Gastroesophageal sphincter (tissue), 4 donors: Measurements from ENCODE around the gene PLOD2. TPM values are rescaled to one million over a fixed set of nuclear protein-coding genes. Genes with fewer than 3 reads are reported as not detected.
A peak's percentile ranks its signal among the peaks of the same experiment; 100 is the strongest.

ENCODE experiments used
- ATAC-seq: fragments of 150-250 bp; one replicate; pipeline ENCODE4 v1.9.1; 2016; ENCODE audit warnings: mild to moderate bottlenecking, moderate library complexity
- H3K27ac ChIP-seq, 4 donors: fragments of 200-600 bp; sonication (generic) in 3 of 4; 1 replicate in 3 of 4; 2 replicates in 1 of 4; pipeline ENCODE4 v1.5.1; 2016 to 2019
- H3K27me3 ChIP-seq: fragments of 200-600 bp; sonication (generic); one replicate; pipeline ENCODE4 v1.5.1; 2019
- H3K36me3 ChIP-seq, 2 donors: fragments of 200-600 bp; sonication (generic); one replicate each; pipeline ENCODE4 v1.5.1; 2019; ENCODE audit warnings: control low read depth in 1 of 2
- H3K4me1 ChIP-seq, 3 donors: fragments of 200-600 bp; sonication (generic); 1 replicate in 2 of 3; 2 replicates in 1 of 3; pipeline ENCODE4 v1.5.1; 2016 to 2019; ENCODE audit warnings: control low read depth in 2 of 3
- H3K4me3 ChIP-seq, 2 donors: fragments of 200-600 bp; sonication (generic); one replicate each; pipeline ENCODE4 v1.5.1; 2019; ENCODE audit warnings: mild to moderate bottlenecking in 1 of 2, moderate library complexity in 1 of 2
- H3K9me3 ChIP-seq, 3 donors: fragments of 200-600 bp; sonication (generic); one replicate each; pipeline ENCODE4 v1.5.1; 2017 to 2019; ENCODE audit warnings: control low read depth in 2 of 3
- CTCF ChIP-seq, 4 experiments: fragments of 200-600 bp in 2 of 4; fragments of 450-650 bp in 2 of 4; sonication (generic) in 1 of 4; IDR thresholded peaks; one replicate each; pipeline ENCODE4 v1.5.1; 2017 to 2019; ENCODE audit warnings: antibody characterized with exemption in 4 of 4, mild to moderate bottlenecking in 2 of 4, moderate library complexity in 2 of 4
- EP300 ChIP-seq: sonication (generic); formaldehyde crosslinking; IDR thresholded peaks from one replicate; pipeline ENCODE4 v1.6.1; 2017; ENCODE audit warnings: antibody characterized with exemption, mild to moderate bottlenecking
- POLR2A ChIP-seq, 2 donors: fragments of 450-650 bp; IDR thresholded peaks; one replicate each; pipeline ENCODE4 v1.6.1; 2017; ENCODE audit warnings: antibody characterized with exemption in 2 of 2, mild to moderate bottlenecking in 2 of 2, moderate library complexity in 1 of 2
- POLR2AphosphoS5 ChIP-seq: sonication (generic); formaldehyde crosslinking; IDR thresholded peaks from one replicate; pipeline ENCODE4 v1.6.1; 2017; ENCODE audit warnings: antibody characterized with exemption
- WGBS, 2 donors: methylation state at CpG; one replicate each; pipeline ENCODE4 v1.1.5; 2018; ENCODE audit warnings: low coverage in 1 of 2; 5-methylcytosine and 5-hydroxymethylcytosine counted together
- total RNA-seq, 4 donors: library from RNA; depleted of rRNA; stranded (reverse); fragments of >200 nt; gene quantifications; one replicate each; pipeline ENCODE4 v1.1.0, GENCODE V29; 2016

PLOD2 gene
- total RNA-seq, 4 donors from 2014 or later, result 55.1 to 100 (median 89.2) TPM

DNA sequence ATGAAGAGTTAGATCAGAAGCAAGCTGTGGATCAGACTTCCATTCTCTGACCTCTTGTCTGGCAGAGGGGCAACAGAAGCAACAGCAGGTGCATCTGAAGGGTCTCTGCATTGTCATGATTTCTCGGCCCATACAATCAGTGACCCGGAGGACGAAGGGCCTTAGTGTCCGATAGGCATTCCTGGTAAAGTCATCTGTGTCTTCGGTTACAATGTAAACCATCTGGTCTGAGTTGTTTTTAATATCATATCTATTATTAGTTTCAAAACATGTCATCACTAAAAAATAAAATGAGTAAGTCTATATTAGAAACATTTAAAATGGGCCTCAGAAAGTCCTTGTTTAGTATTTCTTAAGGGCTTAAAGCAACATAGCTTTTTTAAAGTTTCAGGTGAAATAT is 38.8 kb upstream of the PLOD2 start:
- peaks cover 0 to 33% of the 10 kb centered on the region in 2 donors for H3K36me3 ChIP-seq
- no peaks in the 10 kb centered on the region for H3K9me3 ChIP-seq
- WGBS, 2 donors, result 65 to 78% methylated on average over 5 of the region's 5 CpGs
- no peak overlapping the region for H3K4me3 ChIP-seq
- no peaks in the 10 kb centered on the region for H3K27me3 ChIP-seq
- peak overlapping the region in 1 of 4 donors; percentile 13 for H3K27ac ChIP-seq
- no peak for TF ChIP-seq EP300
- no peak for TF ChIP-seq CTCF (IDR thresholded peaks at IDR 0.05)
- no peak for TF ChIP-seq POLR2AphosphoS5
- no peak for TF ChIP-seq POLR2A (IDR thresholded peaks at IDR 0.05)
- peaks cover 6 to 20% (median 7%) of the 10 kb centered on the region in 3 donors for H3K4me1 ChIP-seq
- no peak for ATAC-seq

GRCh38 chr3:146196789-146197188 is 35.8 kb upstream of the PLOD2 start:
- WGBS, 2 donors, result 100% methylated on average over 2 of the region's 2 CpGs; no CpG with 5 or more reads in 1 of the 2 donors
- Histone ChIP-seq H3K4me1 (peaks cover 6 to 24% (median 7%) of the 10 kb centered on the region in 3 donors), H3K27me3 (no peaks in the 10 kb centered on the region), H3K9me3 (no peaks in the 10 kb centered on the region), H3K4me3 (no peak overlapping the region), H3K36me3 (peaks cover 0 to 37% of the 10 kb centered on the region in 2 donors), H3K27ac (no peak overlapping the region)
- TF ChIP-seq POLR2AphosphoS5 (no peak), POLR2A (IDR thresholded peaks at IDR 0.05) (no peak)
- ATAC-seq, result no peak

- ATAC-seq, result no peak
- Histone ChIP-seq H3K27ac (peak overlapping the region in 3 of 4 donors; percentile 5 to 45 (median 38)), H3K4me3 (no peak overlapping the region), H3K27me3 (no peaks in the 10 kb centered on the region), H3K4me1 (peaks cover 6 to 24% (median 7%) of the 10 kb centered on the region in 3 donors), H3K36me3 (peaks cover 0 to 37% of the 10 kb centered on the region in 2 donors), H3K9me3 (no peaks in the 10 kb centered on the region)
- WGBS, 2 donors, result 4% methylated on average over 4 of the region's 4 CpGs
- TF ChIP-seq EP300 (no peak), POLR2AphosphoS5 (no peak), CTCF (IDR thresholded peaks at IDR 0.05) (no peak), POLR2A (IDR thresholded peaks at IDR 0.05) (no peak)
These were observed 34.6 kb upstream of the PLOD2 start for GRCh38 chr3:146195605-146196004.

GRCh38 chr3:146195030-146195429 is 34.0 kb upstream of the PLOD2 start:
- Histone ChIP-seq H3K27ac (peak overlapping the region in 2 of 4 donors; percentile 38 to 45), H3K4me1 (peaks cover 6 to 28% (median 7%) of the 10 kb centered on the region in 3 donors), H3K4me3 (no peak overlapping the region), H3K36me3 (peaks cover 0 to 37% of the 10 kb centered on the region in 2 donors), H3K27me3 (no peaks in the 10 kb centered on the region), H3K9me3 (no peaks in the 10 kb centered on the region)
- TF ChIP-seq CTCF (IDR thresholded peaks at IDR 0.05), result no peak
- TF ChIP-seq POLR2AphosphoS5, result no peak
- TF ChIP-seq POLR2A (IDR thresholded peaks at IDR 0.05), result no peak
- TF ChIP-seq EP300, result no peak
- WGBS, 2 donors, result 45 to 55% methylated on average over 3 of the region's 3 CpGs
- ATAC-seq, result no peak

DNA sequence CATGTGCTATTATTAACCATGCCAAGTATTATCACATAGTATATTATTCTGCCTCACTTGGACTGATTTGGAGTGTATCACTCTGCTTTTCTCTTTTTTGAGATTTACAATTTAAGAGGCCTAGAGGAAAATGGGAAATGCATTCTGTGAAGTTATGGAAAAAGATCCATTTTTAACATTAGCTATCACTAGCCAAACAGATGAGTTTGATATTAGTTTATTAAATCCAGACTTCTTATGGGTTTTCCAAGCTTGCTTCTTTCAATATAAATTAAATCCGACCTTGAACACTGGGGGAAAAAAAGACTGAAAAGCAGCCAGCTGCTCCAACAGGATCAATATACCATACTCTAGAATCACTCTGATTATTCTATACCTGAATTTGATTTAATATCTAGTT is 30.1 kb upstream of the PLOD2 start:
- 86% methylated on average over 1 of the region's 1 CpG for WGBS, 2 donors
- no peak for TF ChIP-seq POLR2A (IDR thresholded peaks at IDR 0.05)
- no peak for TF ChIP-seq CTCF (IDR thresholded peaks at IDR 0.05)
- no peak for TF ChIP-seq EP300
- TF ChIP-seq POLR2AphosphoS5, result no peak
- Histone ChIP-seq H3K4me3 (no peak overlapping the region), H3K36me3 (peaks cover 0 to 26% of the 10 kb centered on the region in 2 donors), H3K27ac (no peak overlapping the region), H3K27me3 (no peaks in the 10 kb centered on the region), H3K9me3 (no peaks in the 10 kb centered on the region), H3K4me1 (peaks cover 6 to 36% (median 7%) of the 10 kb centered on the region in 3 donors)
- no peak for ATAC-seq
